Measurements from ENCODE around the gene MAPK1IP1L.

GRCh38 chr14:55015006-55015405, 36.4 kb upstream of the MAPK1IP1L start:
- TF ChIP-seq CTCF (conservative IDR thresholded peaks at IDR 0.05; ENCODE audit: low read depth, low read length) (no peak), EZH2 (IDR thresholded peaks at IDR 0.05; ENCODE audit: borderline replicate concordance, low read depth, low read length, poor library complexity, severe bottlenecking) (no peak)
